Endothelial cell of umbilical vein (primary cell): ENCODE data around the gene ROMO1. TPM values are rescaled to one million over a fixed set of nuclear protein-coding genes. Genes with fewer than 3 reads are reported as not detected.

ENCODE experiments used
- BruUV-seq: library from RNA; stranded (reverse); fragments of 400-500 nt; replicated peaks from 2 replicates; lab custom pipeline; 2021; lab: Mats Ljungman, UMichigan
- CTCF ChIA-PET: fragments of 300-600, 350-600 bp; sonication (Branson Sonifier 250); formaldehyde crosslinking; loops from one replicate; lab custom pipeline; 2021; ENCODE audit warnings: antibody characterized with exemption, inconsistent platforms; lab: Charles Lee
- POLR2A ChIA-PET: fragments of 300-600, 350-600 bp; sonication (Branson Sonifier 250); formaldehyde crosslinking; loops from one replicate; lab custom pipeline; 2021; ENCODE audit warnings: antibody characterized with exemption, inconsistent platforms; lab: Charles Lee
- DNase-seq: peaks from one replicate; pipeline ENCODE4 v3.0.0-alpha.2; 2011; ENCODE audit warnings: low read depth, low spot score
- FAIRE-seq: peaks from 2 replicates; lab custom pipeline; 2011; peaks lifted over from hg19 to GRCh38; lab: Jason Lieb, UNC
- H2AFZ ChIP-seq: 2 replicates; pipeline ENCODE4 v1.6.0; 2012; ENCODE audit warnings: low read depth, low read length, control low read depth, inconsistent platforms
- H3K27ac ChIP-seq: 2 replicates; pipeline ENCODE4 v1.5.1; 2011; ENCODE audit warnings: low read depth, mild to moderate bottlenecking, control low read depth, low read length, moderate library complexity; ENCODE audit not compliant: insufficient read depth
- H3K27me3 ChIP-seq, 2 experiments: 2 replicates each; pipeline versions ENCODE4 v1.6.0 to v1.6.1; 2011; ENCODE audit warnings: low read length in 2 of 2, mixed read lengths in 1 of 2; ENCODE audit not compliant: control insufficient read depth in 2 of 2, insufficient read depth in 2 of 2
- H3K36me3 ChIP-seq, 2 experiments: 2 replicates in 1 of 2; 3 replicates in 1 of 2; pipeline ENCODE4 v1.5.1; 2011; ENCODE audit warnings: low read length in 2 of 2, mild to moderate bottlenecking in 1 of 2, moderate library complexity in 1 of 2; ENCODE audit not compliant: control insufficient read depth in 2 of 2, insufficient read depth in 2 of 2; ENCODE audit errors: extremely low read depth in 1 of 2
- H3K4me1 ChIP-seq: 3 replicates; pipeline ENCODE4 v1.5.1; 2011; ENCODE audit warnings: mild to moderate bottlenecking, low read length; ENCODE audit not compliant: control insufficient read depth, insufficient read depth; ENCODE audit errors: extremely low read depth
- H3K4me2 ChIP-seq: 2 replicates; pipeline ENCODE4 v1.6.1; 2011; ENCODE audit warnings: low read length, control low read depth, mixed read lengths; ENCODE audit not compliant: insufficient read depth
- H3K4me3 ChIP-seq, 3 experiments: fragments of 200-600 bp in 1 of 3; sonication (generic), shearing (Covaris generic) in 1 of 3; replicated peaks in 1 of 3; 2 replicates each; pipeline ENCODE4 v1.5.1; 2011 to 2016; ENCODE audit warnings: control low read depth in 3 of 3, low read length in 3 of 3, mild to moderate bottlenecking in 2 of 3, inconsistent platforms in 1 of 3, low read depth in 1 of 3, moderate library complexity in 1 of 3; ENCODE audit not compliant: insufficient read depth in 1 of 3
- H3K79me2 ChIP-seq: 2 replicates; pipeline ENCODE4 v1.6.0; 2012; ENCODE audit warnings: low read length, inconsistent platforms; ENCODE audit not compliant: control insufficient read depth, insufficient read depth
- H3K9ac ChIP-seq: replicated peaks from 2 replicates; pipeline ENCODE3; 2011; ENCODE audit warnings: low read length, control low read depth; ENCODE audit not compliant: insufficient read depth; ENCODE audit errors: extremely low read depth
- H3K9me1 ChIP-seq: replicated peaks from 3 replicates; pipeline ENCODE4 v1.6.0; 2011; ENCODE audit warnings: mild to moderate bottlenecking, low read length; ENCODE audit not compliant: control insufficient read depth, insufficient read depth; ENCODE audit errors: extremely low read depth
- H3K9me3 ChIP-seq: replicated peaks from 2 replicates; pipeline ENCODE4 v1.5.1; 2012; ENCODE audit warnings: low read length, inconsistent platforms; ENCODE audit not compliant: control insufficient read depth, insufficient read depth
- H4K20me1 ChIP-seq: replicated peaks from 2 replicates; pipeline ENCODE3; 2011; ENCODE audit warnings: mild to moderate bottlenecking, low read length; ENCODE audit not compliant: control insufficient read depth, insufficient read depth; ENCODE audit errors: extremely low read depth
- CTCF ChIP-seq, 2 donors: IDR thresholded peaks; 1 replicate in 1 of 2; 2 replicates in 1 of 2; pipeline ENCODE4 v1.5.1; 2011; ENCODE audit warnings: low read length in 2 of 2, mild to moderate bottlenecking in 2 of 2, moderate library complexity in 2 of 2, control low read depth in 1 of 2, inconsistent platforms in 1 of 2, low read depth in 1 of 2; ENCODE audit not compliant: insufficient read depth in 1 of 2; ENCODE audit errors: extremely low read depth in 1 of 2
- EZH2 ChIP-seq: IDR thresholded peaks from 2 replicates; pipeline ENCODE4 v1.6.1; 2012; ENCODE audit warnings: borderline replicate concordance, low read depth, mild to moderate bottlenecking, moderate library complexity, low read length, inconsistent platforms; ENCODE audit not compliant: severe bottlenecking
- FOS ChIP-seq: IDR thresholded peaks from 2 replicates; pipeline ENCODE4 v1.6.1; 2011; ENCODE audit warnings: mild to moderate bottlenecking, low read length, moderate library complexity, borderline replicate concordance; ENCODE audit not compliant: insufficient read depth
- GATA2 ChIP-seq: IDR thresholded peaks from 2 replicates; pipeline ENCODE4 v1.7.0; 2011; ENCODE audit warnings: low read depth, mild to moderate bottlenecking, moderate library complexity, mixed read lengths, low read length; ENCODE audit not compliant: insufficient read length, insufficient read depth
- JUN ChIP-seq: IDR thresholded peaks from 2 replicates; pipeline ENCODE4 v1.6.1; 2011; ENCODE audit warnings: borderline replicate concordance, low read depth; ENCODE audit not compliant: insufficient read length, insufficient read depth
- MAX ChIP-seq: IDR thresholded peaks from 2 replicates; pipeline ENCODE4 v1.6.1; 2011; ENCODE audit not compliant: insufficient read depth, insufficient read length
- MYC ChIP-seq: IDR thresholded peaks from one replicate; pipeline ENCODE4 v1.6.1; 2011; ENCODE audit warnings: mild to moderate bottlenecking, low read depth, low read length
- POLR2A ChIP-seq: IDR thresholded peaks from 2 replicates; pipeline ENCODE4 v1.6.1; 2012; ENCODE audit warnings: low read depth, mild to moderate bottlenecking, control low read depth, low read length
- POLR2AphosphoS5 ChIP-seq: IDR thresholded peaks from 2 replicates; pipeline ENCODE4 v1.6.1; 2012; ENCODE audit warnings: low read depth, mild to moderate bottlenecking, control low read depth, low read length, moderate library complexity; ENCODE audit not compliant: insufficient read depth
- dilution Hi-C: fragments of 300-500 bp; cut with MboI; formaldehyde crosslinking; loops from one replicate; pipeline ENCODE4 v1.15.0; 2019; ENCODE audit warnings: low sequenced_read_pairs; ENCODE audit not compliant: extremely low pct_ligation_motif_present
- intact Hi-C: fragments of 100-400 bp; cut with micrococcal nuclease; formaldehyde crosslinking; loops from one replicate; pipeline ENCODE4 v1.10.0; 2022
- polyA plus RNA-seq, 4 experiments: library from polyadenylated mRNA; depleted of rRNA in 3 of 4; stranded (reverse) in 3 of 4; unstranded in 1 of 4; fragments of >200 nt; gene quantifications; 2 replicates each; pipeline versions ENCODE4 v1.2.1 to v1.2.3, GENCODE V29; 2011 to 2012; ENCODE audit warnings: missing spikeins in 1 of 4
- total RNA-seq: library from RNA; stranded (reverse); gene quantifications from 2 replicates; pipeline ENCODE4 v1.2.3, GENCODE V29; 2021

ROMO1 gene
- total and polyA plus RNA-seq, 2 donors (not counting 3 experiments of a cell fraction or from before 2014, with no cell fraction given): 174 to 1,099 TPM

DNA sequence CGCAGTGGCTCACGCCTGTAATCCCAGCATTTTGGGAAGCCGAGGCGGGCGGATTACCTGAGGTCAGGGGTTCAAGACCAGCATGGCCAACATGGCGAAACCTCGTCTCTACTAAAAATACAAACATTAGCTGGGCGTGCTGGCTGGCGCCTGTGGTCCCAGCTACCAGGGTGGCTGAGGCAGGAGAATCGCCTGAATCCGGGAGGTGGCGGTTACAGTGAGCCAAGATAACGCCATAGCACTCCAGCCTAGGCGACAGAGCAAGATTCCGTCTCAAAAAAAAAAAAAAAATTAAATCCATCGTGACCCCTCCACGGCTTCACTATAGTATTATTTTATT lies 33.3 kb upstream of the ROMO1 start:
- CTCF ChIA-PET: interaction anchor here (1.0 to 1.6 kb wide), 2 partner anchors 8 to 47 kb away, joined by 4 read pairs; no protein-coding TSS in a partner anchor
- no TSS peak for BruUV-seq
- Histone ChIP-seq H3K9ac (no peak overlapping the region), H3K36me3 (peaks cover 0 to 5% of the 10 kb centered on the region in 2 experiments), H3K27ac (no peak overlapping the region), H4K20me1 (peaks cover 7% of the 10 kb centered on the region), H2AFZ (no peak overlapping the region), H3K4me2 (no peak overlapping the region), H3K4me1 (peaks cover 18% of the 10 kb centered on the region), H3K79me2 (peaks cover 36% of the 10 kb centered on the region), H3K4me3 (no peak overlapping the region), H3K9me3 (no peaks in the 10 kb centered on the region), H3K9me1 (no peaks in the 10 kb centered on the region), H3K27me3 (no peaks in the 10 kb centered on the region)
- FAIRE-seq (no peak), DNase-seq (no peak)
- dilution Hi-C loops (no loop called here), intact Hi-C loops (loop anchor here (2.0 kb wide), 1 partner anchor 33 kb away; the partner anchor contains the start of genes NFS1 and ROMO1)
- TF ChIP-seq MAX (no peak), JUN (no peak), POLR2AphosphoS5 (no peak), FOS (no peak), POLR2A (no peak), CTCF (IDR thresholded peaks at IDR 0.05; ENCODE audit: extremely low read depth in 1 of 2, insufficient read depth in 1 of 2, low read depth in 1 of 2, low read length in 2 of 2) (no peak), EZH2 (no peak), MYC (no peak), GATA2 (no peak)
- POLR2A ChIA-PET: interaction anchor here (0.7 kb wide), 1 partner anchor 74 kb away, joined by 5 read pairs; no protein-coding TSS in a partner anchor
